Endothelial cell of umbilical vein (primary cell): ENCODE results near the gene GP9. TPM values are rescaled to one million over a fixed set of nuclear protein-coding genes. Genes with fewer than 3 reads are reported as not detected.
A peak's percentile ranks its signal among the peaks of the same experiment; 100 is the strongest.

ENCODE experiments used
- BruUV-seq: library from RNA; stranded (reverse); fragments of 400-500 nt; replicated peaks from 2 replicates; lab custom pipeline; 2021; lab: Mats Ljungman, UMichigan
- CTCF ChIA-PET: fragments of 300-600, 350-600 bp; sonication (Branson Sonifier 250); formaldehyde crosslinking; loops from one replicate; lab custom pipeline; 2021; ENCODE audit warnings: antibody characterized with exemption, inconsistent platforms; lab: Charles Lee
- POLR2A ChIA-PET: fragments of 300-600, 350-600 bp; sonication (Branson Sonifier 250); formaldehyde crosslinking; loops from one replicate; lab custom pipeline; 2021; ENCODE audit warnings: antibody characterized with exemption, inconsistent platforms; lab: Charles Lee
- DNase-seq: peaks from one replicate; pipeline ENCODE4 v3.0.0-alpha.2; 2011; ENCODE audit warnings: low read depth, low spot score
- FAIRE-seq: peaks from 2 replicates; lab custom pipeline; 2011; peaks lifted over from hg19 to GRCh38; lab: Jason Lieb, UNC
- H2AFZ ChIP-seq: 2 replicates; pipeline ENCODE4 v1.6.0; 2012; ENCODE audit warnings: low read depth, low read length, control low read depth, inconsistent platforms
- H3K27ac ChIP-seq: 2 replicates; pipeline ENCODE4 v1.5.1; 2011; ENCODE audit warnings: low read depth, mild to moderate bottlenecking, control low read depth, low read length, moderate library complexity; ENCODE audit not compliant: insufficient read depth
- H3K27me3 ChIP-seq, 2 experiments: 2 replicates each; pipeline versions ENCODE4 v1.6.0 to v1.6.1; 2011; ENCODE audit warnings: low read length in 2 of 2, mixed read lengths in 1 of 2; ENCODE audit not compliant: control insufficient read depth in 2 of 2, insufficient read depth in 2 of 2
- H3K36me3 ChIP-seq, 2 experiments: 2 replicates in 1 of 2; 3 replicates in 1 of 2; pipeline ENCODE4 v1.5.1; 2011; ENCODE audit warnings: low read length in 2 of 2, mild to moderate bottlenecking in 1 of 2, moderate library complexity in 1 of 2; ENCODE audit not compliant: control insufficient read depth in 2 of 2, insufficient read depth in 2 of 2; ENCODE audit errors: extremely low read depth in 1 of 2
- H3K4me1 ChIP-seq: 3 replicates; pipeline ENCODE4 v1.5.1; 2011; ENCODE audit warnings: mild to moderate bottlenecking, low read length; ENCODE audit not compliant: control insufficient read depth, insufficient read depth; ENCODE audit errors: extremely low read depth
- H3K4me2 ChIP-seq: 2 replicates; pipeline ENCODE4 v1.6.1; 2011; ENCODE audit warnings: low read length, control low read depth, mixed read lengths; ENCODE audit not compliant: insufficient read depth
- H3K4me3 ChIP-seq, 3 experiments: fragments of 200-600 bp in 1 of 3; sonication (generic), shearing (Covaris generic) in 1 of 3; replicated peaks in 1 of 3; 2 replicates each; pipeline ENCODE4 v1.5.1; 2011 to 2016; ENCODE audit warnings: control low read depth in 3 of 3, low read length in 3 of 3, mild to moderate bottlenecking in 2 of 3, inconsistent platforms in 1 of 3, low read depth in 1 of 3, moderate library complexity in 1 of 3; ENCODE audit not compliant: insufficient read depth in 1 of 3
- H3K79me2 ChIP-seq: 2 replicates; pipeline ENCODE4 v1.6.0; 2012; ENCODE audit warnings: low read length, inconsistent platforms; ENCODE audit not compliant: control insufficient read depth, insufficient read depth
- H3K9ac ChIP-seq: replicated peaks from 2 replicates; pipeline ENCODE3; 2011; ENCODE audit warnings: low read length, control low read depth; ENCODE audit not compliant: insufficient read depth; ENCODE audit errors: extremely low read depth
- H3K9me1 ChIP-seq: replicated peaks from 3 replicates; pipeline ENCODE4 v1.6.0; 2011; ENCODE audit warnings: mild to moderate bottlenecking, low read length; ENCODE audit not compliant: control insufficient read depth, insufficient read depth; ENCODE audit errors: extremely low read depth
- H3K9me3 ChIP-seq: replicated peaks from 2 replicates; pipeline ENCODE4 v1.5.1; 2012; ENCODE audit warnings: low read length, inconsistent platforms; ENCODE audit not compliant: control insufficient read depth, insufficient read depth
- H4K20me1 ChIP-seq: replicated peaks from 2 replicates; pipeline ENCODE3; 2011; ENCODE audit warnings: mild to moderate bottlenecking, low read length; ENCODE audit not compliant: control insufficient read depth, insufficient read depth; ENCODE audit errors: extremely low read depth
- EZH2 ChIP-seq: IDR thresholded peaks from 2 replicates; pipeline ENCODE4 v1.6.1; 2012; ENCODE audit warnings: borderline replicate concordance, low read depth, mild to moderate bottlenecking, moderate library complexity, low read length, inconsistent platforms; ENCODE audit not compliant: severe bottlenecking
- FOS ChIP-seq: IDR thresholded peaks from 2 replicates; pipeline ENCODE4 v1.6.1; 2011; ENCODE audit warnings: mild to moderate bottlenecking, low read length, moderate library complexity, borderline replicate concordance; ENCODE audit not compliant: insufficient read depth
- GATA2 ChIP-seq: IDR thresholded peaks from 2 replicates; pipeline ENCODE4 v1.7.0; 2011; ENCODE audit warnings: low read depth, mild to moderate bottlenecking, moderate library complexity, mixed read lengths, low read length; ENCODE audit not compliant: insufficient read length, insufficient read depth
- JUN ChIP-seq: IDR thresholded peaks from 2 replicates; pipeline ENCODE4 v1.6.1; 2011; ENCODE audit warnings: borderline replicate concordance, low read depth; ENCODE audit not compliant: insufficient read length, insufficient read depth
- MYC ChIP-seq: IDR thresholded peaks from one replicate; pipeline ENCODE4 v1.6.1; 2011; ENCODE audit warnings: mild to moderate bottlenecking, low read depth, low read length
- POLR2A ChIP-seq: IDR thresholded peaks from 2 replicates; pipeline ENCODE4 v1.6.1; 2012; ENCODE audit warnings: low read depth, mild to moderate bottlenecking, control low read depth, low read length
- POLR2AphosphoS5 ChIP-seq: IDR thresholded peaks from 2 replicates; pipeline ENCODE4 v1.6.1; 2012; ENCODE audit warnings: low read depth, mild to moderate bottlenecking, control low read depth, low read length, moderate library complexity; ENCODE audit not compliant: insufficient read depth
- dilution Hi-C: fragments of 300-500 bp; cut with MboI; formaldehyde crosslinking; loops from one replicate; pipeline ENCODE4 v1.15.0; 2019; ENCODE audit warnings: low sequenced_read_pairs; ENCODE audit not compliant: extremely low pct_ligation_motif_present
- intact Hi-C: fragments of 100-400 bp; cut with micrococcal nuclease; formaldehyde crosslinking; loops from one replicate; pipeline ENCODE4 v1.10.0; 2022
- polyA plus RNA-seq, 4 experiments: library from polyadenylated mRNA; depleted of rRNA in 3 of 4; stranded (reverse) in 3 of 4; unstranded in 1 of 4; fragments of >200 nt; gene quantifications; 2 replicates each; pipeline versions ENCODE4 v1.2.1 to v1.2.3, GENCODE V29; 2011 to 2012; ENCODE audit warnings: missing spikeins in 1 of 4
- total RNA-seq: library from RNA; stranded (reverse); gene quantifications from 2 replicates; pipeline ENCODE4 v1.2.3, GENCODE V29; 2021
- TF ChIP-seq, protein P1 (sequence below): IDR thresholded peaks from 2 replicates; pipeline ENCODE4 v1.6.1; 2011; ENCODE audit not compliant: insufficient read depth, insufficient read length
- TF ChIP-seq, protein P2 (sequence below), 2 donors: IDR thresholded peaks; 1 replicate in 1 of 2; 2 replicates in 1 of 2; pipeline ENCODE4 v1.5.1; 2011; ENCODE audit warnings: low read length in 2 of 2, mild to moderate bottlenecking in 2 of 2, moderate library complexity in 2 of 2, control low read depth in 1 of 2, inconsistent platforms in 1 of 2, low read depth in 1 of 2; ENCODE audit not compliant: insufficient read depth in 1 of 2; ENCODE audit errors: extremely low read depth in 1 of 2

Gene GP9
- total and polyA plus RNA-seq, 2 donors (not counting 3 experiments of a cell fraction or from before 2014, with no cell fraction given), result not detected

DNA sequence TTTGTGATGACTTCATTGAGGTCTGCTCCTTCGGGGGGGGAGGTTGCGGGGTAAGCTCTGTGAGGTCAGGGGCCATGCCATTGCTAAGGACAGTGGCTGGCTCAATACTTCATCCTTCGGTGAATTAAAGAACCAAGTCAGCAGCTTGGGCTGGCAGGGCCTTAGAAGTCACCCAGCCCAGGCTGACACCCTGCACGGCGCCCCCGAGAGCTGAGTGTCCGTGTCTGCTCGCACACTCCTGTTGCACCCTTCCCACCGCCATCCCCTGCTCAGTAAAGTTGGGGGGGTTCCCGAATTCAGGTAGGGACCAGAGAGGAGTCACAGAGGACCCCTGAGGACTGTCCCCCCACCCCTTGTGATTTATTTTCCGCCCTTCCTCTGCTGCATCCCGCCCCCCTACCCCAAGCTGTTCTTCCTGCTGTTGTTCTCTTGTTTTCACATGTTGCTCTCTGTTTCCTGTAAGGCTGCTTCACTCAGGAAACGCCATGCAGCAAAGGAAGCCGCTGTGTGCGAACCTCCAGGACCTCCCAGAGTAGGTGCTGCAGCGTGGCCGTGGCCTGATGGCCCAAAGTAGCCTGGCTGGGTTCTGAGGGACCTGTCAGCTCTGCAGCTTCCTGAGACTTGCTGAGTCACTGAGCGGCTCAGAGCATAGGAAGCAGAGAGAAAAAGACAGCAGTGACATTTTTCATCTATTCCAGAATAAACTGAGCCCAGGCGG is 45.0 kb upstream of the GP9 start:
- DNase-seq, result peak; percentile 97

More for the DNA sequence above, 45.0 kb upstream of the GP9 start:
- Histone ChIP-seq H3K9me1 (no peaks in the 10 kb centered on the region), H2AFZ (peak overlapping the region; percentile 1), H3K36me3 (no peaks in the 10 kb centered on the region), H4K20me1 (no peaks in the 10 kb centered on the region), H3K4me2 (peak overlapping the region; percentile 56), H3K4me1 (peaks cover 33% of the 10 kb centered on the region), H3K4me3 (peak overlapping the region in 1 of 3 experiments; percentile 2), H3K27me3 (no peaks in the 10 kb centered on the region), H3K79me2 (no peaks in the 10 kb centered on the region), H3K9me3 (no peaks in the 10 kb centered on the region), H3K27ac (peak overlapping the region; percentile 86), H3K9ac (peak overlapping the region; percentile 44)
- dilution Hi-C loops (no loop called here), intact Hi-C loops (loop anchor here (1.0 to 2.0 kb wide), 3 partner anchors 10 to 15 kb away; partner anchors contain the start of gene EFCC1)
- ChIA-PET POLR2A (interaction anchor here (1.0 to 1.4 kb wide), 3 partner anchors 10 to 107 kb away, joined by 4 to 9 read pairs (median 5); partner anchors contain the start of genes CFAP92 and RAB43), CTCF (interaction anchor here (1.0 to 4.7 kb wide), 11 partner anchors 9 to 230 kb away, joined by 3 to 54 read pairs (median 12); partner anchors contain the start of genes CFAP92 and RAB43)
- no TSS peak for BruUV-seq
- TF ChIP-seq, protein P1, sequence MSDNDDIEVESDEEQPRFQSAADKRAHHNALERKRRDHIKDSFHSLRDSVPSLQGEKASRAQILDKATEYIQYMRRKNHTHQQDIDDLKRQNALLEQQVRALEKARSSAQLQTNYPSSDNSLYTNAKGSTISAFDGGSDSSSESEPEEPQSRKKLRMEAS, result peak; percentile 21
- TF ChIP-seq POLR2A (peak; percentile 90), POLR2AphosphoS5 (peak; percentile 98), EZH2 (no peak), JUN (peak; percentile 53), MYC (peak; percentile 65), FOS (peak; percentile 85), GATA2 (no peak)
- TF ChIP-seq, protein P2, sequence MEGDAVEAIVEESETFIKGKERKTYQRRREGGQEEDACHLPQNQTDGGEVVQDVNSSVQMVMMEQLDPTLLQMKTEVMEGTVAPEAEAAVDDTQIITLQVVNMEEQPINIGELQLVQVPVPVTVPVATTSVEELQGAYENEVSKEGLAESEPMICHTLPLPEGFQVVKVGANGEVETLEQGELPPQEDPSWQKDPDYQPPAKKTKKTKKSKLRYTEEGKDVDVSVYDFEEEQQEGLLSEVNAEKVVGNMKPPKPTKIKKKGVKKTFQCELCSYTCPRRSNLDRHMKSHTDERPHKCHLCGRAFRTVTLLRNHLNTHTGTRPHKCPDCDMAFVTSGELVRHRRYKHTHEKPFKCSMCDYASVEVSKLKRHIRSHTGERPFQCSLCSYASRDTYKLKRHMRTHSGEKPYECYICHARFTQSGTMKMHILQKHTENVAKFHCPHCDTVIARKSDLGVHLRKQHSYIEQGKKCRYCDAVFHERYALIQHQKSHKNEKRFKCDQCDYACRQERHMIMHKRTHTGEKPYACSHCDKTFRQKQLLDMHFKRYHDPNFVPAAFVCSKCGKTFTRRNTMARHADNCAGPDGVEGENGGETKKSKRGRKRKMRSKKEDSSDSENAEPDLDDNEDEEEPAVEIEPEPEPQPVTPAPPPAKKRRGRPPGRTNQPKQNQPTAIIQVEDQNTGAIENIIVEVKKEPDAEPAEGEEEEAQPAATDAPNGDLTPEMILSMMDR (IDR thresholded peaks at IDR 0.05; ENCODE audit: extremely low read depth in 1 of 2, insufficient read depth in 1 of 2, low read depth in 1 of 2, low read length in 2 of 2), result no peak
- peak; percentile 99 for FAIRE-seq
